Epithelial cell of proximal tubule (primary cell): ENCODE measurements around the gene RAMP3. TPM values are rescaled to one million over a fixed set of nuclear protein-coding genes. Genes with fewer than 3 reads are reported as not detected.

Experiments used
- DNase-seq: peaks from one replicate; pipeline ENCODE4 v3.0.0-alpha.2; 2011; ENCODE audit warnings: low read depth
- H3K4me3 ChIP-seq: 2 replicates; pipeline ENCODE4 v1.5.1; 2011; ENCODE audit warnings: low read depth, mild to moderate bottlenecking, low read length
- CTCF ChIP-seq: conservative IDR thresholded peaks from 2 replicates; pipeline ENCODE4 v1.5.1; 2012; ENCODE audit warnings: low read depth, mild to moderate bottlenecking, low read length
- total RNA-seq: library from RNA; depleted of rRNA; stranded (reverse); fragments of >200 nt; gene quantifications from 2 replicates; pipeline ENCODE4 v1.2.3, GENCODE V29; 2015

The RAMP3 gene
- total RNA-seq, 1 donor from 2014 or later: not detected

GRCh38 chr7:45125193-45125904 is 32.2 kb upstream of the RAMP3 start:
- DNase-seq: no peak

GRCh38 chr7:45126201-45126600 is 31.4 kb upstream of the RAMP3 start:
- TF ChIP-seq CTCF: no peak
- no peak for DNase-seq
- H3K4me3 ChIP-seq: no peak overlapping the region

More at GRCh38 chr7:45125193-45125904, 32.2 kb upstream of the RAMP3 start:
- no peak for TF ChIP-seq CTCF
- H3K4me3 ChIP-seq: no peak overlapping the region

DNA sequence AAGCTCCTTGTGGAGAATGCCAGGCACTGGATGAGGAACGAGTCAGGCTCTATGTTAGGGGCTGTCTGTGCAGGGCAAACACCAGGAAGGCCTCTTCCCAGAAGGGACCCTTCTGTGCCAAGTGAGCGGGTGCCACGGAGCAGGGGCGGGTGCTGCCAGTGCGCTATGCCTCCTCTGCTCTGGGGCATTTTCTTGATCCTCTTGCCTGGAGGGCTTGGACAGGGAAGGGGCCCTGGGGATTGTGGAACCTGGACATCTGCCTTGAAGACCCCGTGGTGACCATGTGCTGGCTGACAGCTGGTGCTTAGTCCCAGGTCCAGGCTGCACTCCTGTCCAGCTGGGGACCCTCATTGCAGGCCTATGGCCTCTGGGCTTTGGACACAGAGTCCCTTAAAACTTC is 30.7 kb upstream of the RAMP3 start:
- no peak for TF ChIP-seq CTCF
- no peak for DNase-seq
- H3K4me3 ChIP-seq: no peak overlapping the region

- no peak for TF ChIP-seq CTCF
- H3K4me3 ChIP-seq: no peak overlapping the region
- DNase-seq: no peak
These were observed 28.3 kb upstream of the RAMP3 start for GRCh38 chr7:45129181-45129800.

DNA sequence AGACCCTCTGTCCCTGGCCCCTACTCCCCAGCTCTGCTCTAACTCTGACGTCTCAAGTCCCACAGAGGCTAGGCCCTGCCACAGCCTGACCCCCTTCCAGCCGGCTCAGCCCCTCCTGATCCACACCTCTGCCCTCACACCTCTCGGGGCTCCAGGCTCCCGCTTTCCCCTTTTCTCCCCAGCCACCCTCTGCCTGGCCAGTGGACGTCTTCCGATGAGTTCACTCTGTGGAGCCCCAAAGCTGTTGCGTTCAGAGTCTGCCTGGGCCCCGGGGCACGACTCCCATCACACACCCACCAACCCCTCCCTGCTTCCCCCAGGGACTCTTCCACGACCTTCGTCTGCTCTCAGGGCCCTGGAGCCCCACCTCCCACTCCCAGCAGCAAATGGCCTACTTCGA is 27.7 kb upstream of the RAMP3 start:
- TF ChIP-seq CTCF: no peak
- no peak for DNase-seq
- no peak overlapping the region for H3K4me3 ChIP-seq

DNA sequence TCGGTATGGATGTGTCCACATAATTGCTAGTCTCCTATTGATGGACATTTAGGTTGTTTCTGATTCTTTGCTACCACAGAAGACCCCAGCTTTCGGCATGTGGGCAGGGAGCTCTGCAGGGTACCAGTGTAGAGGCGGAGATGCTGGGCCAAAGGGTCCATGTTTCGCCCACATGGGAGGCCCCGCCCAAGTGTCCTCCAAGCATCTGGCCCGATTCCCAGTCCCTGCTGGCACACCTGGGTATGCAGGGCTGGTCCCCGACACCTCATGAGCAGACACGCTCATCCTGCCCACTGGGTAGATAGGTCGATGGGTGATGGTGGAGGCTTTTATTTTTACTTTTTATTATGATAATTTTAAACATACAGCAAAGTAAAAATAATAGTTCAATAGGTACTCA is 26.7 kb upstream of the RAMP3 start:
- TF ChIP-seq CTCF: no peak
- no peak for DNase-seq
- no peak overlapping the region for H3K4me3 ChIP-seq

DNA sequence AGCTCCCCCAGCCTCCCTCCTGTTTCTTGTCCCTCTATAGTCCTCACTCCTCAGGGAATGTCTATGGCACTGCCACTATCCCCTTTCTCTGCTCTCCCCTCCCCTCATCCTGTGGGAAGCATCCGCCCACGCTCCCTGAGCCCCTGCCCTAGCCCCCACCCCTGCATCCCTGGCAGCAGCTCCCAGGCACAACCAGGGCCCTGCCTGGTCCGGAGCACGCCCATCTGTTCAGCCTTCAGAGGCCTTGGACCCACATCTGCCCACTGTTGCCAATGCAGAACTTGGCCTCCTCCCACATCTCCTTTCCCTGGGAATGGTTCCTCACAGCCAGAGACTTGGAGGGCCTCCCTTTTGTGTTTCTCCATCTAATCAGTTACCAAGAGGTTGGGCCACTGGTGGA is 25.7 kb upstream of the RAMP3 start:
- H3K4me3 ChIP-seq: no peak overlapping the region
- DNase-seq: no peak
- TF ChIP-seq CTCF: no peak
